B cell (primary cell): ENCODE data around the gene USP33. TPM values are rescaled to one million over a fixed set of nuclear protein-coding genes. Genes with fewer than 3 reads are reported as not detected.

Experiments
- ATAC-seq: fragments of 200-7000 bp; cut with Tn5 transposase; one replicate; pipeline ENCODE4 v1.10.0; 2021; ENCODE audit warnings: low read depth, mild to moderate bottlenecking, moderate number of reproducible peaks, moderate library complexity
- CTCF ChIA-PET: fragments of 350-600 bp; sonication (Branson Sonifier 250); formaldehyde crosslinking; loops from one replicate; lab custom pipeline; 2021; ENCODE audit warnings: antibody characterized with exemption, inconsistent platforms; lab: Charles Lee
- POLR2A ChIA-PET: fragments of 350-600 bp; sonication (Branson Sonifier 250); formaldehyde crosslinking; loops from one replicate; lab custom pipeline; 2021; ENCODE audit warnings: antibody characterized with exemption; lab: Charles Lee
- DNase-seq: peaks from one replicate; pipeline ENCODE4 v3.0.0; 2013
- H2AFZ ChIP-seq: 2 replicates; pipeline ENCODE4 v1.6.1; 2012; ENCODE audit warnings: mild to moderate bottlenecking, low read depth, low read length; ENCODE audit not compliant: insufficient read depth, poor library complexity, severe bottlenecking
- H3K27ac ChIP-seq, 2 donors: 1 replicate in 1 of 2; 2 replicates in 1 of 2; pipeline ENCODE4 v1.5.1; 2012 to 2013; ENCODE audit warnings: low read length in 2 of 2, mild to moderate bottlenecking in 2 of 2, moderate library complexity in 1 of 2
- H3K27me3 ChIP-seq, 4 experiments: fragments of 200-600 bp in 1 of 4; sonication (generic) in 1 of 4; replicated peaks in 1 of 4; 1 replicate in 2 of 4; 2 replicates in 2 of 4; pipeline versions ENCODE4 v1.6.1 to v1.7.0; 2013 to 2016; ENCODE audit warnings: low read length in 3 of 4, mild to moderate bottlenecking in 2 of 4, mixed read lengths in 1 of 4, moderate library complexity in 1 of 4; ENCODE audit not compliant: insufficient read depth in 4 of 4, control insufficient read depth in 3 of 4; ENCODE audit errors: control extremely low read depth in 1 of 4
- H3K36me3 ChIP-seq, 2 experiments: replicated peaks in 1 of 2; 1 replicate in 1 of 2; 2 replicates in 1 of 2; pipeline versions ENCODE4 v1.6.1 to v1.7.1; 2013; ENCODE audit warnings: low read length in 1 of 2; ENCODE audit not compliant: insufficient read depth in 2 of 2, control insufficient read depth in 1 of 2; ENCODE audit errors: control extremely low read depth in 1 of 2, extremely low read depth in 1 of 2
- H3K4me1 ChIP-seq, 2 donors: fragments of 200-600 bp in 1 of 2; sonication (generic) in 1 of 2; 1 replicate in 1 of 2; 2 replicates in 1 of 2; pipeline versions ENCODE4 v1.5.1 to v1.6.1; 2013 to 2017; ENCODE audit warnings: low read length in 2 of 2; ENCODE audit not compliant: control insufficient read depth in 2 of 2, insufficient read depth in 2 of 2
- H3K4me2 ChIP-seq: replicated peaks from 2 replicates; pipeline ENCODE3; 2012; ENCODE audit warnings: mild to moderate bottlenecking, low read depth, low read length; ENCODE audit not compliant: poor library complexity, severe bottlenecking
- H3K4me3 ChIP-seq, 5 experiments: fragments of 200-600 bp in 1 of 5; sonication (generic) in 1 of 5; 1 replicate in 3 of 5; 2 replicates in 2 of 5; pipeline versions ENCODE4 v1.5.1 to v1.7.0; 2011 to 2016; ENCODE audit warnings: low read length in 4 of 5, mild to moderate bottlenecking in 4 of 5, low read depth in 2 of 5, control low read depth in 1 of 5, moderate library complexity in 1 of 5; ENCODE audit not compliant: insufficient read depth in 1 of 5; ENCODE audit errors: control extremely low read depth in 1 of 5, extremely low read depth in 1 of 5
- H3K79me2 ChIP-seq: fragments of 200-600 bp; sonication (generic); one replicate; pipeline ENCODE4 v1.6.0; 2016; ENCODE audit warnings: low read length; ENCODE audit not compliant: control insufficient read depth, insufficient read depth
- H3K9ac ChIP-seq: fragments of 200-600 bp; sonication (generic); 2 replicates; pipeline ENCODE4 v1.6.1; 2017; ENCODE audit warnings: mild to moderate bottlenecking, low read length, moderate library complexity
- H3K9me3 ChIP-seq, 3 donors: one replicate each; pipeline versions ENCODE4 v1.6.1 to v1.7.1; 2013; ENCODE audit warnings: low read length in 2 of 3; ENCODE audit not compliant: control insufficient read depth in 2 of 3, insufficient read depth in 1 of 3; ENCODE audit errors: control extremely low read depth in 1 of 3
- H4K20me1 ChIP-seq: 2 replicates; pipeline ENCODE4 v1.6.0; 2012; ENCODE audit warnings: mild to moderate bottlenecking, low read length; ENCODE audit not compliant: insufficient read depth, control insufficient read depth, poor library complexity, severe bottlenecking
- H3K27ac Mint-ChIP-seq: one replicate; pipeline ENCODE4 v1.8.0; 2021; ENCODE audit warnings: mixed read lengths
- H3K27me3 Mint-ChIP-seq: one replicate; pipeline ENCODE4 v1.8.0; 2021; ENCODE audit warnings: mixed read lengths
- H3K4me1 Mint-ChIP-seq: one replicate; pipeline ENCODE4 v1.8.0; 2021; ENCODE audit warnings: mixed read lengths
- H3K4me3 Mint-ChIP-seq: one replicate; pipeline ENCODE4 v1.8.0; 2021; ENCODE audit warnings: mixed read lengths
- H3K9me3 Mint-ChIP-seq: one replicate; pipeline ENCODE4 v1.8.0; 2022; ENCODE audit warnings: mixed read lengths; ENCODE audit not compliant: insufficient read depth
- CTCF ChIP-seq: fragments of 200-600 bp; IDR thresholded peaks from one replicate; pipeline ENCODE4 v1.8.0; 2022; ENCODE audit warnings: antibody characterized with exemption, mild to moderate bottlenecking
- EZH2 ChIP-seq: IDR thresholded peaks from 2 replicates; pipeline ENCODE4 v1.6.1; 2012; ENCODE audit warnings: borderline replicate concordance, low read depth, mild to moderate bottlenecking, moderate library complexity, low read length; ENCODE audit not compliant: insufficient read depth, poor library complexity, severe bottlenecking
- WGBS: methylation state at CpG from one replicate; pipeline ENCODE4 v1.1.5; 2013; ENCODE audit warnings: missing lambda C conversion rate; ENCODE audit not compliant: insufficient coverage; 5-methylcytosine and 5-hydroxymethylcytosine counted together
- intact Hi-C: fragments of 100-400 bp; cut with micrococcal nuclease; formaldehyde crosslinking; loops from one replicate; pipeline ENCODE4 v1.10.0; 2022
- polyA plus RNA-seq: library from polyadenylated mRNA; depleted of rRNA; stranded (reverse); fragments of >200 nt; gene quantifications from 2 replicates; pipeline ENCODE4 v1.2.3, GENCODE V29; 2012
- total RNA-seq, 2 donors: library from RNA; stranded (reverse); fragments of 120-200 nt in 1 of 2; gene quantifications; 1 replicate in 1 of 2; 2 replicates in 1 of 2; pipeline versions ENCODE4 v1.2.3 to v1.2.4, GENCODE V29; 2013 to 2022

The USP33 gene
- total and polyA plus RNA-seq, 2 donors (not counting 1 experiment from before 2014, with no cell fraction given), result 24.8 to 83.4 TPM

GRCh38 chr1:77776007-77776700 is 16.5 kb upstream of the USP33 start:
- TF ChIP-seq CTCF (no peak), EZH2 (no peak)
- Histone ChIP-seq H2AFZ (no peak overlapping the region), H4K20me1 (no peaks in the 10 kb centered on the region), H3K4me3 (no peak overlapping the region), H3K27me3 (peaks cover 0 to 3% (median under 1%) of the 10 kb centered on the region in 4 experiments), H3K9me3 (no peaks in the 10 kb centered on the region), H3K36me3 (no peaks in the 10 kb centered on the region), H3K27ac (no peak overlapping the region), H3K4me2 (no peak overlapping the region), H3K4me1 (peaks cover 9 to 11% of the 10 kb centered on the region in 2 donors), H3K79me2 (peaks cover 26% of the 10 kb centered on the region), H3K9ac (no peak overlapping the region)
- Mint-ChIP-seq H3K27ac (no peak overlapping the region), H3K4me1 (peaks cover 22% of the 10 kb centered on the region), H3K27me3 (peaks cover 14% of the 10 kb centered on the region), H3K4me3 (no peak overlapping the region), H3K9me3 (no peaks in the 10 kb centered on the region)
- ChIA-PET POLR2A (interaction anchor here (0.6 kb wide), 1 partner anchor 252 kb away, joined by 6 read pairs; no protein-coding TSS in a partner anchor), CTCF (interaction anchor here (0.6 kb wide), 2 partner anchors 218 to 243 kb away, joined by 3 to 4 read pairs; no protein-coding TSS in a partner anchor)
- no peak for ATAC-seq
- no CpG with 5 or more reads among the region's 7 CpGs for WGBS
- intact Hi-C loops, result no loop called here
- no peak for DNase-seq

GRCh38 chr1:77768006-77768405 is 8.4 kb upstream of the USP33 start:
- Histone ChIP-seq H3K27me3 (peaks cover 0 to 8% (median 2%) of the 10 kb centered on the region in 4 experiments), H3K4me3 (no peak overlapping the region), H3K36me3 (no peaks in the 10 kb centered on the region), H3K79me2 (no peaks in the 10 kb centered on the region), H3K9ac (no peak overlapping the region), H3K27ac (no peak overlapping the region), H3K4me2 (no peak overlapping the region), H2AFZ (no peak overlapping the region), H3K4me1 (peaks cover 5% of the 10 kb centered on the region in 2 donors), H4K20me1 (no peaks in the 10 kb centered on the region), H3K9me3 (no peaks in the 10 kb centered on the region)
- CTCF ChIA-PET, result no interaction called here
- Mint-ChIP-seq H3K9me3 (no peaks in the 10 kb centered on the region), H3K4me3 (no peak overlapping the region), H3K27me3 (peaks cover 27% of the 10 kb centered on the region), H3K27ac (no peak overlapping the region), H3K4me1 (peaks cover 7% of the 10 kb centered on the region)
- 100% methylated on average over 1 of the region's 4 CpGs for WGBS
- TF ChIP-seq CTCF (no peak), EZH2 (no peak)
- no peak for DNase-seq
- POLR2A ChIA-PET, result interaction anchor here (0.6 kb wide), 1 partner anchor 190 kb away, joined by 4 read pairs; no protein-coding TSS in a partner anchor
- no peak for ATAC-seq
- intact Hi-C loops, result no loop called here
